H1 (cell line): ENCODE results near the gene RNFT2. TPM values are rescaled to one million over a fixed set of nuclear protein-coding genes. Genes with fewer than 3 reads are reported as not detected.

ENCODE experiments used
- CHD1 ChIP-seq: IDR thresholded peaks from 2 replicates; pipeline ENCODE4 v1.6.1; 2012; ENCODE audit warnings: low read depth, low read length, improper control_type of control experiment
- CREB1 ChIP-seq: IDR thresholded peaks from 2 replicates; pipeline ENCODE4 v1.6.1; 2012; ENCODE audit warnings: inconsistent platforms
- CTCF ChIP-seq, 3 experiments: IDR thresholded peaks; 1 replicate in 2 of 3; 2 replicates in 1 of 3; pipeline versions ENCODE4 v1.5.1 to v1.6.1; 2011; ENCODE audit warnings: low read length in 3 of 3, mild to moderate bottlenecking in 3 of 3, inconsistent platforms in 2 of 3, low read depth in 1 of 3, moderate library complexity in 1 of 3; ENCODE audit not compliant: insufficient read depth in 1 of 3; ENCODE audit errors: control extremely low read depth in 1 of 3
- E2F6 ChIP-seq: IDR thresholded peaks from 2 replicates; pipeline ENCODE4 v1.6.1; 2012; ENCODE audit warnings: inconsistent platforms
- GABPA ChIP-seq: IDR thresholded peaks from 2 replicates; pipeline ENCODE4 v1.6.1; 2011; ENCODE audit warnings: mild to moderate bottlenecking, low read length, moderate library complexity, borderline replicate concordance; ENCODE audit not compliant: insufficient read depth
- KDM5A ChIP-seq: fragments of 200-600 bp; IDR thresholded peaks from 2 replicates; pipeline ENCODE4 v1.7.1; 2012; ENCODE audit warnings: mild to moderate bottlenecking, low read length, inconsistent platforms, mixed read lengths
- SP2 ChIP-seq: IDR thresholded peaks from 2 replicates; pipeline ENCODE4 v1.6.1; 2012; ENCODE audit warnings: mild to moderate bottlenecking, low read length, inconsistent platforms
- polyA plus RNA-seq, 7 experiments: library from polyadenylated mRNA; depleted of rRNA in 3 of 7; stranded (reverse) in 5 of 7; unstranded in 2 of 7; fragments of >200 nt in 5 of 7; fragments of 200-250 nt in 2 of 7; gene quantifications; 1 replicate in 5 of 7; 2 replicates in 1 of 7; 4 replicates in 1 of 7; pipeline versions ENCODE4 v1.2.1 to v1.2.3, GENCODE V29; 2011 to 2013; ENCODE audit warnings: missing spikeins in 2 of 7, mixed read lengths in 2 of 7
- total RNA-seq: library from RNA; stranded (reverse); fragmentation: NEBNext Ultra II Directional; extraction: Animal tissue kit (Norgen Biotek cat#: 25700); gene quantifications from 2 replicates; pipeline ENCODE4 v1.2.1, GENCODE V29; 2021

Gene RNFT2
- total and polyA plus RNA-seq, 2 of the 8 experiments (the other 6 are each of a cell fraction or from before 2014, with no cell fraction given) = 14.2 to 33.1 TPM

GRCh38 chr12:116714175-116714574, 23.9 kb upstream of the RNFT2 start (continued):
- TF ChIP-seq GABPA (no peak), CHD1 (no peak), KDM5A (no peak), CTCF (IDR thresholded peaks at IDR 0.05; ENCODE audit: control extremely low read depth in 1 of 3, insufficient read depth in 1 of 3, low read depth in 1 of 3, low read length in 3 of 3) (no peak), E2F6 (no peak), CREB1 (no peak), SP2 (no peak)
